ENCODE data around the gene NTN1. TPM values are rescaled to one million over a fixed set of nuclear protein-coding genes. Genes with fewer than 3 reads are reported as not detected.
A peak's percentile ranks its signal among the peaks of the same experiment; 100 is the strongest.

Gene NTN1
- total and polyA plus RNA-seq, 3 experiments from 2014 or later = 0.24 to 0.33 TPM; not detected in 1

DNA sequence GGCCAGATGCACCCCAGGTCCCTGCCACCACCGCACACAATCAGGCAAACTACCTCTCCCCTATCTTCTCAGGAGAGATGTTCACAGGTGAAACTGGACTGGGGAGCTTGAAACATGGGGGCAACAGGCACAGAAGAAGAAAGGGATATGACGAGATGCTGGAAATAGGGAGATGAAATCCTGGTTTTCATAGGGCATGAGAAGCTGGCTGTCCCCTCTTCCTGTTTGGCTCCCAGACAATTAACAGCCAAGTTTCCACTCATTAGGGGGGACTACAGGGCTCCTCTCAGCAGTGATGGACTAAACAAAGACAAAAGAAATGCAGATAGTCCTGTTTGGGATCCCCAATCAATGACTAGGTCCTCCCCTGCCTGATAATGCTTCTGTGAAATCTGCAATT, 266.0 kb downstream of the NTN1 start:
- no peaks in the 10 kb centered on the region for H3K27me3 ChIP-seq (ENCODE audit: insufficient read depth, low read length, poor library complexity, severe bottlenecking)
- H3K4me1 Mint-ChIP-seq = peaks cover 18 to 29% (median 28%) of the 10 kb centered on the region in 3 donors
- peaks cover 8% of the 10 kb centered on the region for H3K4me1 ChIP-seq (ENCODE audit: insufficient read depth, low read length)
- H3K4me3 ChIP-seq (ENCODE audit: low read length) = no peak overlapping the region
- DNase-seq = no peak
- no peak overlapping the region for H3K27ac Mint-ChIP-seq
- POLR2A ChIA-PET = no interaction called here
- H3K36me3 Mint-ChIP-seq = peaks cover 0 to 2% (median 1%) of the 10 kb centered on the region in 3 donors
- no peak overlapping the region for H3K27ac ChIP-seq (ENCODE audit: low read depth, low read length)
- H3K27me3 Mint-ChIP-seq = no peaks in the 10 kb centered on the region
- CTCF ChIA-PET = interaction anchor here (1.4 kb wide), 1 partner anchor 10 kb away, joined by 3 read pairs; no protein-coding TSS in a partner anchor
- H3K36me3 ChIP-seq (ENCODE audit: insufficient read depth, low read length) = no peaks in the 10 kb centered on the region
- no peaks in the 10 kb centered on the region for H3K9me3 ChIP-seq (ENCODE audit: low read length)
- no peaks in the 10 kb centered on the region for H3K9me3 Mint-ChIP-seq
- H3K4me3 Mint-ChIP-seq = no peak overlapping the region

DNA sequence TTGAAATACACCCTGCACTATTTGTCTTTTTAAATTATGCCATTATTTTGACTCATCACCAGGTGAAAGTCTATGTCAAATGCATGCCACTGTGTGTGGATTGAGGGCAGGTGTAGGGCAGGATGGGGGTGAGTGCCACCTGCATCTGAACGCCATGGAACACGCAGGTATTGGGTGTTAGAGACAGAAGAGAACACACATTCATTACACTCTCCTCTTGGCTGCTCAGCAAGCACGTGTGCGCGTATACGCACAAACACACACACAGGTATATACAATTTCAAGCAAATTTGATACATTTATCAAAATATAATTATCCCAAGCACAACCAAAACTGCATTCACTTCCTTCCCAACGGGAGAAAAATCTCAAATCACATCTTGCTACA, 268.9 kb downstream of the NTN1 start:
- Mint-ChIP-seq H3K4me3 (peak overlapping the region in 3 of 7 donors; percentile 5 to 33 (median 21)), H3K9me3 (no peaks in the 10 kb centered on the region), H3K27me3 (no peaks in the 10 kb centered on the region), H3K4me1 (peaks cover 20 to 29% (median 28%) of the 10 kb centered on the region in 3 donors), H3K36me3 (peaks cover 0 to 2% (median 0%) of the 10 kb centered on the region in 3 donors), H3K27ac (peak overlapping the region in 5 of 8 donors; percentile 3 to 89 (median 30))
- no peak for DNase-seq
- CTCF ChIA-PET = no interaction called here
- H3K27me3 ChIP-seq (ENCODE audit: insufficient read depth, low read length, poor library complexity, severe bottlenecking) = no peaks in the 10 kb centered on the region
- H3K27ac ChIP-seq (ENCODE audit: low read depth, low read length) = no peak overlapping the region
- POLR2A ChIA-PET = no interaction called here
- no peaks in the 10 kb centered on the region for H3K36me3 ChIP-seq (ENCODE audit: insufficient read depth, low read length)
- H3K4me3 ChIP-seq (ENCODE audit: low read length) = no peak overlapping the region
- peaks cover 8% of the 10 kb centered on the region for H3K4me1 ChIP-seq (ENCODE audit: insufficient read depth, low read length)
- no peaks in the 10 kb centered on the region for H3K9me3 ChIP-seq (ENCODE audit: low read length)

DNA sequence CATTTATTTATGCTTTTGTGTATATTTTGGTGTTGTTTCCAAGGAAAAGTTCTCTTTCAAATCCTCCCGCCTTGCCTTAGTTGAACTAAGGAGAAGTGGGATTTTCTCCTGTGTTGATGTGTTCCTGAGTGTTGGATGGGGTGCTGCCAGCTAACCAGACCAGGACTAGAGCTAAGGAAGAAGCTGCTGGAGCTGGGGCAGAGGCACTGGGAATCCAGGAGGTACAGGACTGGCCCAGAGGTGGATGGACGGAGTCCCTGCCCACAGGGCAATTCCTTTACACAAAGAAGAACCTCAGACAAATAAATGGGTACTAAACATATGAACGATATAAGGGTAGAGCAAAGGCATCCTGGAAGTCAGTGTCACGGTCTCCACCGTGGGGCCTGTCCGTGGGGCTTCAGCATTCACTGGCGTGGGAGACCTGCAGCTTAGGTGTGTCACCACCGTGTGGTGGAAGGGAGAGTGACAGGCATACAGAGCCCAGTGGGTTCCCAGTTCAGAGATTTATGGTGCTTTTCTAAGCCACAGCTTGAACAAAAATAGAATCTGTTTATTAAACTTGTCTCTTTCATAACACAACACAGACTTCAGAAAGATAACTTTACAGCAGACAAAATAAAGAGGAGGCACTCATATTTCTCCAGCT, 270.7 kb downstream of the NTN1 start:
- H3K36me3 Mint-ChIP-seq = peaks cover 0 to 3% (median 0%) of the 10 kb centered on the region in 3 donors
- no peak overlapping the region for H3K4me3 Mint-ChIP-seq
- peaks cover 19 to 29% (median 28%) of the 10 kb centered on the region in 3 donors for H3K4me1 Mint-ChIP-seq
- no peaks in the 10 kb centered on the region for H3K9me3 ChIP-seq (ENCODE audit: low read length)
- no peak overlapping the region for H3K4me3 ChIP-seq (ENCODE audit: low read length)
- no peak for DNase-seq
- no peaks in the 10 kb centered on the region for H3K27me3 Mint-ChIP-seq
- no peaks in the 10 kb centered on the region for H3K36me3 ChIP-seq (ENCODE audit: insufficient read depth, low read length)
- no peaks in the 10 kb centered on the region for H3K9me3 Mint-ChIP-seq
- H3K27me3 ChIP-seq (ENCODE audit: insufficient read depth, low read length, poor library complexity, severe bottlenecking) = no peaks in the 10 kb centered on the region
- no peak overlapping the region for H3K27ac Mint-ChIP-seq
- H3K27ac ChIP-seq (ENCODE audit: low read depth, low read length) = no peak overlapping the region
- H3K4me1 ChIP-seq (ENCODE audit: insufficient read depth, low read length) = peaks cover 8% of the 10 kb centered on the region
- POLR2A ChIA-PET = no interaction called here
- CTCF ChIA-PET = no interaction called here

GRCh38 chr17:9292561-9292941, 271.2 kb downstream of the NTN1 start:
- H3K4me1 ChIP-seq (ENCODE audit: insufficient read depth, low read length) = peaks cover 8% of the 10 kb centered on the region
- Mint-ChIP-seq H3K27ac (peak overlapping the region in 3 of 8 donors; percentile 5 to 37 (median 24)), H3K27me3 (no peaks in the 10 kb centered on the region), H3K36me3 (peaks cover 0 to 4% (median 0%) of the 10 kb centered on the region in 3 donors), H3K4me1 (peaks cover 19 to 29% (median 28%) of the 10 kb centered on the region in 3 donors), H3K4me3 (no peak overlapping the region), H3K9me3 (no peaks in the 10 kb centered on the region)
- no peak overlapping the region for H3K27ac ChIP-seq (ENCODE audit: low read depth, low read length)
- CTCF ChIA-PET = no interaction called here
- no peaks in the 10 kb centered on the region for H3K27me3 ChIP-seq (ENCODE audit: insufficient read depth, low read length, poor library complexity, severe bottlenecking)
- no peak overlapping the region for H3K4me3 ChIP-seq (ENCODE audit: low read length)
- no peaks in the 10 kb centered on the region for H3K9me3 ChIP-seq (ENCODE audit: low read length)
- no peak for DNase-seq
- no peaks in the 10 kb centered on the region for H3K36me3 ChIP-seq (ENCODE audit: insufficient read depth, low read length)
- POLR2A ChIA-PET = no interaction called here

Other genes starting within 250 kb of the NTN1 start
- not detected for gene MFSD6L, start 222.1 kb upstream of the NTN1 start, total RNA-seq
- gene MFSD6L, start 222.1 kb upstream of the NTN1 start, polyA plus RNA-seq = not detected
- gene PIK3R6, start 153.8 kb upstream of the NTN1 start, total RNA-seq = under 1 TPM; 0.18 to 0.35 TPM
- 0.61 TPM for gene PIK3R6, start 153.8 kb upstream of the NTN1 start, polyA plus RNA-seq
- 10 to 100 TPM; 28.6 to 30.2 TPM for gene PIK3R5, start 55.8 kb upstream of the NTN1 start, total RNA-seq
- 71.6 TPM for gene PIK3R5, start 55.8 kb upstream of the NTN1 start, polyA plus RNA-seq